Measurements from ENCODE around the gene ZNF768. TPM values are rescaled to one million over a fixed set of nuclear protein-coding genes. Genes with fewer than 3 reads are reported as not detected.

ZNF768 gene
- total and polyA plus RNA-seq, 7 donors: 49.0 to 125 (median 60.4) TPM

DNA sequence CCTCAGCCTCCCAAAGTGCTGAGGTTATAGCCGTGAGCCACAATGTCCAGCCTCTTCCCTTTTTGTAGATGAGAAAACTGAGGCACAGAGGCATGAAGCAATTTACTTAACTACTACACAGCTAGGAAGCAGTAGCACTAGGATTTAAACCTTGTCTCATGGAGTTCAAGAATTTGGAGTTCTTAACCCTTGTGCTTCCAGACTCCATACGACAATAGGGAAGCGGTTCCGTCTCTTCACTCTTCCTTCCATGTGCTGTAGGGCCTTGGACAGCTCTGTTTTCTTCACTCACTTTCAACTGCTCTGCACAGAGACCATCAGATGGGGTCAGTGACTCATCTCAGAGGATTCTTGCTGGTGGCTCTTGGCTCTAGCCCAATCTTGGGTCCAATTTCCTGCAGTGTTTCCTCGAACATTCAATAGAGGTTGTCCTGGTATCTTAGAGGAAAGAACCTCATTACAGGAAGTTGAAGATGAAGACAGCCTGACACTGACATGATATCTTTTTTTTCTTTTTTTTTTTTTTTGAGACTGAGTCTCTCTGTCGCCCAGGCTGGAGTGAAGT is 34.5 kb downstream of the ZNF768 start:
- Histone ChIP-seq H3K9me3 (no peaks in the 10 kb centered on the region), H3K4me3 (no peak overlapping the region), H3K36me3 (ENCODE audit: insufficient read depth in 1 of 2, low read depth in 1 of 2) (no peaks in the 10 kb centered on the region), H3K27ac (no peak overlapping the region), H3K4me1 (no peaks in the 10 kb centered on the region), H3K27me3 (ENCODE audit: insufficient read depth in 3 of 3, low read length in 2 of 3) (no peaks in the 10 kb centered on the region)
- TF ChIP-seq, protein P1, sequence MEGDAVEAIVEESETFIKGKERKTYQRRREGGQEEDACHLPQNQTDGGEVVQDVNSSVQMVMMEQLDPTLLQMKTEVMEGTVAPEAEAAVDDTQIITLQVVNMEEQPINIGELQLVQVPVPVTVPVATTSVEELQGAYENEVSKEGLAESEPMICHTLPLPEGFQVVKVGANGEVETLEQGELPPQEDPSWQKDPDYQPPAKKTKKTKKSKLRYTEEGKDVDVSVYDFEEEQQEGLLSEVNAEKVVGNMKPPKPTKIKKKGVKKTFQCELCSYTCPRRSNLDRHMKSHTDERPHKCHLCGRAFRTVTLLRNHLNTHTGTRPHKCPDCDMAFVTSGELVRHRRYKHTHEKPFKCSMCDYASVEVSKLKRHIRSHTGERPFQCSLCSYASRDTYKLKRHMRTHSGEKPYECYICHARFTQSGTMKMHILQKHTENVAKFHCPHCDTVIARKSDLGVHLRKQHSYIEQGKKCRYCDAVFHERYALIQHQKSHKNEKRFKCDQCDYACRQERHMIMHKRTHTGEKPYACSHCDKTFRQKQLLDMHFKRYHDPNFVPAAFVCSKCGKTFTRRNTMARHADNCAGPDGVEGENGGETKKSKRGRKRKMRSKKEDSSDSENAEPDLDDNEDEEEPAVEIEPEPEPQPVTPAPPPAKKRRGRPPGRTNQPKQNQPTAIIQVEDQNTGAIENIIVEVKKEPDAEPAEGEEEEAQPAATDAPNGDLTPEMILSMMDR (IDR thresholded peaks at IDR 0.05): no peak
- ATAC-seq (peak; percentile 62 to 73 (median 68)), DNase-seq (no peak)
- WGBS, 3 donors: 44 to 51% (median 48%) methylated on average over 6 of the region's 6 CpGs
- intact Hi-C loops (cut with DNase I): no loop called here

DNA sequence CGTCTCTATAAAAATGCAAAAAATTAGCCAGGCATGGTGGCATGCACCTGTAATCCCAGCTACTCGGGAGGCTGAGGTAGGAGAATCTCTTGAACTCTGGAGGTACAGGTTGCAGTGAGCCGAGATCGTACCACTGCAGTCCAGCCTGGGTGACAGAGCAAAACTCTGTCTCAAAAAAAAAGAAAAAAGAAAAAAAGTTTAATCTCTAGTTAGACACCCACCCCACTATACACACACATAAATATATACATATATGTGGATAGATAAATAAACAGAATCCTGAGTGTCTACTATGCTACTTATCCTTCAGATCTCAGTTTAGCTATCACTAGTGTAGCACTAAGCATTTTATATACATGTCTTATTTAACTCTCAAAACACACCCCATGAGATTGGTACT is 35.1 kb downstream of the ZNF768 start:
- Histone ChIP-seq H3K27me3 (ENCODE audit: insufficient read depth in 3 of 3, low read length in 2 of 3) (no peaks in the 10 kb centered on the region), H3K9me3 (no peaks in the 10 kb centered on the region), H3K4me3 (no peak overlapping the region), H3K4me1 (peaks cover 6% of the 10 kb centered on the region), H3K27ac (no peak overlapping the region), H3K36me3 (ENCODE audit: insufficient read depth in 1 of 2, low read depth in 1 of 2) (no peaks in the 10 kb centered on the region)
- ATAC-seq: no peak
- WGBS, 3 donors: 80 to 90% (median 84%) methylated on average over 4 of the region's 4 CpGs
- TF ChIP-seq, protein P1 (IDR thresholded peaks at IDR 0.05): no peak
- no peak for DNase-seq
- intact Hi-C loops (cut with DNase I): no loop called here

DNA sequence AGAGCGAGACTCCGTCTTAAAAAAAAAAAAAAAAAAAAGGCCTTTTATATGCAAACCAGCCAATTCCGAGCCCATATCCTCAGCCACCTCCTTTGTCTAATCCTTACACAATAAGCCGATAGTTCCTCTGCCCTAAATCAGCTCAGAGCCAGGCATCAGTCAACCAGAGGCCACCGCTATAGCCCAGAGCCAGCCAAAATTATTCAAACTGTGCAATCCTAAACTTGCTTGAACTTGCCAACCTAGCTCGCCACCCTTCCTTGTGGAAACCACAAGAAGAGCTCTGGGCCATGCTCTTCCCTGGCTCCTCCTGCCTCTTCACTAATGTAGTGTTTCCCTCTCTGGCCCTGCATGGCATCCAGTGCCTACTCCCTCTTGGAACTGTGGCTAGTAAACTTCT is 36.2 kb downstream of the ZNF768 start:
- Histone ChIP-seq H3K4me3 (no peak overlapping the region), H3K36me3 (ENCODE audit: insufficient read depth in 1 of 2, low read depth in 1 of 2) (no peaks in the 10 kb centered on the region), H3K27ac (no peak overlapping the region), H3K9me3 (no peaks in the 10 kb centered on the region), H3K4me1 (peaks cover 10% of the 10 kb centered on the region), H3K27me3 (ENCODE audit: insufficient read depth in 3 of 3, low read length in 2 of 3) (no peaks in the 10 kb centered on the region)
- 71 to 81% (median 72%) methylated on average over 6 of the region's 6 CpGs for WGBS, 3 donors
- ATAC-seq: peak in 1 of 4 donors; percentile 18
- TF ChIP-seq, protein P1 (IDR thresholded peaks at IDR 0.05): no peak
- no peak for DNase-seq
- intact Hi-C loops (cut with DNase I): no loop called here

DNA sequence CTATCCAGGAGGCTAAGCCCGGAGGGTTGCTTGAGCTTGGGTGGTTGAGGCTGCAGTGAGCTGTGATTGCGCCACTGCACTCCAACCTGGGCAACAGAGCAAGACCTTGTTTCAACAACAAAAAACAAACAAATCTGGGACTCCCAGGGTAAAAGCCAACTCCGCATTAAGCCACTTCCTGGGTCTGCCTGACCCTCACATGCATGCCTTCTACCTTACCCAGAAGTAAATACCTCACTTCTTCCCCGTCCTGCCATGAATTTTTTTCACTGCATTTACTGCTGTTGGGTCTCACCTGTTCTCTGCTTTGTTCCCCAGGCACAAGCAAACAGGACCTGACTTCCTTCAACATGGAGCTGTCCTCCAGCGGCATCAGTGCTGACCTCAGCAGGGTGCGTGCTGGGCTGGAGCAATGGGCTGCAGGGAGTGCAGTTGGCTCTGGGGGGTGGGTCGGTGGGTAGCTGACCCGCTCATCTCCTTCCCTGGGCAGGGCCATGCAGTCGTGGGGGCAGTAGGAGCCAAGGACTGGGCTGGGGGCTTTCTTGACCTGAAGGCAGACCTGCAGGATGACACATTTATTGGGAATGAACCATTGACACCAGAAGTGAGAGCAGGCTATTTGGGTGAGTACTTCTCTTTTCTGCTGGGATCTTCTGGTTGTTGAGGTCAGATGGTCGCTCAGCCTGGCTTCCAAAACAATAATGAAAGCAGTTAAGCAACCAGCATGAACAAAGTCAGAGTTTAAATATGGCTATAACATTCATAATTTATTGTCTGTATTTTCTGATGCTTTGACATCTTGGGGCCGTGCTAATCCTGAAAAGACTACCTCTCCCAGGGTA is 37.4 kb downstream of the ZNF768 start:
- intact Hi-C loops (cut with DNase I): no loop called here
- peaks cover 10% of the 10 kb centered on the region for H3K4me1 ChIP-seq
- no peaks in the 10 kb centered on the region for H3K9me3 ChIP-seq
- H3K27me3 ChIP-seq (ENCODE audit: insufficient read depth in 3 of 3, low read length in 2 of 3): no peaks in the 10 kb centered on the region
- H3K4me3 ChIP-seq: no peak overlapping the region
- DNase-seq (no peak), ATAC-seq (no peak)
- TF ChIP-seq, protein P1 (IDR thresholded peaks at IDR 0.05): no peak
- WGBS, 3 donors: 65 to 69% (median 67%) methylated on average over 11 of the region's 11 CpGs
- H3K36me3 ChIP-seq (ENCODE audit: insufficient read depth in 1 of 2, low read depth in 1 of 2): no peaks in the 10 kb centered on the region
- H3K27ac ChIP-seq: no peak overlapping the region
